Activated naive CD8-positive, alpha-beta T cell treated with anti-CD3 and anti-CD28 coated beads, Interleukin-2, amount 50 U/mL, for 24 hours (primary cell): Measurements from ENCODE around the gene PAK4.

Source experiments
- ATAC-seq: fragments of 150-1000 bp; cut with Tn5 transposase; one replicate; pipeline ENCODE4 v1.10.0; 2021
- DNase-seq: peaks from one replicate; pipeline ENCODE4 v3.0.0; 2021
- H3K27ac Mint-ChIP-seq: one replicate; pipeline ENCODE4 v1.8.0; 2021; ENCODE audit warnings: mild to moderate bottlenecking, mixed read lengths
- H3K27me3 Mint-ChIP-seq: one replicate; pipeline ENCODE4 v1.8.0; 2021; ENCODE audit warnings: mixed read lengths
- H3K36me3 Mint-ChIP-seq: one replicate; pipeline ENCODE4 v1.8.0; 2021; ENCODE audit warnings: low read depth, mixed read lengths
- H3K4me1 Mint-ChIP-seq: one replicate; pipeline ENCODE4 v1.8.0; 2021; ENCODE audit warnings: mixed read lengths
- H3K4me3 Mint-ChIP-seq: one replicate; pipeline ENCODE4 v1.8.0; 2021; ENCODE audit warnings: mild to moderate bottlenecking, moderate library complexity, mixed read lengths
- H3K9me3 Mint-ChIP-seq: one replicate; pipeline ENCODE4 v1.8.0; 2021; ENCODE audit warnings: mixed read lengths

The PAK4 gene

GRCh38 chr19:39180749-39181148 lies 55.2 kb downstream of the PAK4 start:
- peaks cover 2% of the 10 kb centered on the region for H3K36me3 Mint-ChIP-seq
- H3K27me3 Mint-ChIP-seq, result no peaks in the 10 kb centered on the region
- H3K9me3 Mint-ChIP-seq, result no peaks in the 10 kb centered on the region
- no peaks in the 10 kb centered on the region for H3K4me1 Mint-ChIP-seq
- no peak overlapping the region for H3K27ac Mint-ChIP-seq
- no peak overlapping the region for H3K4me3 Mint-ChIP-seq
- DNase-seq (no peak), ATAC-seq (no peak)

DNA sequence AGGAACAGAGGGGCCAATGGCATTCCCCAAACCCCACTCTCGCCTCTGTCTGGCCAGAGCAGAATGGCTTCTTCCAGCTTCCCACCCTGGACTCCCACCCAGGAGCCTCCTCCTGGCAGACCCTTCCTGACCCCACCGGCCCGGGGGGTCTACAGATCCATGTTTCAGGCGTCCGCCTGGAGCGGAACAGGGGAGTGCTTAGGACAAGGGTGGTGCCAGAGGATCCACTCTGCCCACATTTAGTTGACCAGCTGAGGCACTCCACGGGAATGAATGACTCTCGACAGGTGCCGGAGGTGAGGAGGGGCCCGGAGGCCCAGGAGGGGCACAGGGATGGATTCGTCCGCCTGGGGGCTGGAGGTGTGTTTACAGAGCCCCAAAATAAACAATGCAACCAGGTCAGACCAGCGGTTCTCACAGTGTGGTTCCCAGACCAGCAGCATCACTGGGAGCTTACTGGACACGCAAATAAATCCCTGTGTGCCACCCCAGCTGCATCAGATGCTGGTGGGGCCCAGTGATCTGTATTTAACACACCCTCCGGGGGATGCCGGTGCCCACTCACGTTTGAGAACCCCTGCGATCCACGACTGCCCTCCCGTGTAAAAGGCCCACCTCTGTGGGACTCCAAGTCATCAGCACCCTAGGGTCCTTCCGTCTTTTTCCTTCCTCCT lies 56.1 kb downstream of the PAK4 start:
- H3K27me3 Mint-ChIP-seq, result no peaks in the 10 kb centered on the region
- H3K27ac Mint-ChIP-seq, result no peak overlapping the region
- ATAC-seq (no peak), DNase-seq (no peak)
- H3K4me1 Mint-ChIP-seq, result no peaks in the 10 kb centered on the region
- no peaks in the 10 kb centered on the region for H3K9me3 Mint-ChIP-seq
- H3K4me3 Mint-ChIP-seq, result no peak overlapping the region
- H3K36me3 Mint-ChIP-seq, result no peaks in the 10 kb centered on the region

GRCh38 chr19:39182174-39182505 lies 56.6 kb downstream of the PAK4 start:
- Mint-ChIP-seq H3K27ac (no peak overlapping the region), H3K27me3 (peaks cover under 1% of the 10 kb centered on the region), H3K9me3 (no peaks in the 10 kb centered on the region), H3K4me3 (no peak overlapping the region), H3K36me3 (no peaks in the 10 kb centered on the region), H3K4me1 (no peaks in the 10 kb centered on the region)
- ATAC-seq (no peak), DNase-seq (no peak)

- no peaks in the 10 kb centered on the region for H3K36me3 Mint-ChIP-seq
- H3K9me3 Mint-ChIP-seq, result no peaks in the 10 kb centered on the region
- DNase-seq (no peak), ATAC-seq (no peak)
- no peak overlapping the region for H3K4me3 Mint-ChIP-seq
- no peaks in the 10 kb centered on the region for H3K4me1 Mint-ChIP-seq
- H3K27ac Mint-ChIP-seq, result no peak overlapping the region
- peaks cover 2% of the 10 kb centered on the region for H3K27me3 Mint-ChIP-seq
Observed at GRCh38 chr19:39183104-39183503, 57.5 kb downstream of the PAK4 start.

- no peaks in the 10 kb centered on the region for H3K9me3 Mint-ChIP-seq
- H3K27me3 Mint-ChIP-seq, result peaks cover 10% of the 10 kb centered on the region
- H3K36me3 Mint-ChIP-seq, result no peaks in the 10 kb centered on the region
- DNase-seq (no peak), ATAC-seq (no peak)
- H3K4me1 Mint-ChIP-seq, result no peaks in the 10 kb centered on the region
- no peak overlapping the region for H3K27ac Mint-ChIP-seq
- H3K4me3 Mint-ChIP-seq, result no peak overlapping the region
Observed at GRCh38 chr19:39186391-39186790, 60.8 kb downstream of the PAK4 start.

DNA sequence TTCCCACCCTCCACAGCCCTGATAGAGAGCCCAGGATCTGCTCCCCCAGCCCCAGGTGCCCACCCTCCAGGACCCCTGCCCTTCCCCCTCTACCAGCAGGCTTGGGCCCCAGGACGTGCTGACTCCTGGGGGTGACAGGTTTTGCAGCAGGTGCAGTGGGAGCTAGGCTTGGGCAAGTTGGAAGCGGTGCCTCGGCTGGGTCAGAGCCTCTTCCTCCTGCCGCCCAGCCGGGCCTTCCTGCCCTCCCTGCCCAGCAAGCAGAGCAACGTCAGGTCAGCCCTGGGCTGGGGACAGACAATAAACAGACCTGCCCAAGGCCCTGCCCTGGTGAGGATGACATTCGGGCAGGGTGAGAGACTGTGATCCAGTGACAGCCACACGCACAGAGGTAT lies 62.0 kb downstream of the PAK4 start:
- Mint-ChIP-seq H3K4me1 (no peaks in the 10 kb centered on the region), H3K27ac (no peak overlapping the region), H3K36me3 (no peaks in the 10 kb centered on the region), H3K4me3 (no peak overlapping the region), H3K27me3 (peaks cover 12% of the 10 kb centered on the region), H3K9me3 (no peaks in the 10 kb centered on the region)
- DNase-seq (no peak), ATAC-seq (no peak)

DNA sequence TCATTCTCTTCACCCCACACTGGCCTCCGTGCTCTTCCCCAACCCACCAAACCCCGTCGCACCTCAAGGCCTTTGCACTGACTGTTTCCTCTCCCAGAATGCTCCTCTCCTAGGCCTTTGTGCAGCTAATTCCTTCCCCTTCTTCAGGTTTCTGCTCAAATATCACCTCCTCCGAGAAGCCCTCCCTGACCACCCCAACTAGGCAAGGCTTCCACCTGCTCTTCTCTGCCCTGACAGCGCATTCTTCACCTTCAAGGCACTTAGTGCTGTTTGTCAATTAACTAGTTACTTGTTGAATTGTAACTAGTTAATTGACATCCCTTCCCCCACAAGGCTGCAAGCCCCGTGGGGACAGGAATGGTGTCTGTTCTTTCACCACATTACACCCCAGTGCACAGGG lies 63.4 kb downstream of the PAK4 start:
- Mint-ChIP-seq H3K4me1 (no peaks in the 10 kb centered on the region), H3K9me3 (no peaks in the 10 kb centered on the region), H3K27me3 (peaks cover 18% of the 10 kb centered on the region), H3K4me3 (no peak overlapping the region), H3K27ac (no peak overlapping the region), H3K36me3 (no peaks in the 10 kb centered on the region)
- DNase-seq, result no peak
- ATAC-seq, result no peak

- H3K27me3 Mint-ChIP-seq, result peaks cover 31% of the 10 kb centered on the region
- H3K4me1 Mint-ChIP-seq, result peaks cover 6% of the 10 kb centered on the region
- no peak overlapping the region for H3K4me3 Mint-ChIP-seq
- no peaks in the 10 kb centered on the region for H3K36me3 Mint-ChIP-seq
- no peaks in the 10 kb centered on the region for H3K9me3 Mint-ChIP-seq
- no peak overlapping the region for H3K27ac Mint-ChIP-seq
- DNase-seq (no peak), ATAC-seq (no peak)
Observed at GRCh38 chr19:39190768-39191167, 65.2 kb downstream of the PAK4 start.

- H3K9me3 Mint-ChIP-seq, result no peaks in the 10 kb centered on the region
Observed at GRCh38 chr19:39192846-39193245, 67.3 kb downstream of the PAK4 start.

DNA sequence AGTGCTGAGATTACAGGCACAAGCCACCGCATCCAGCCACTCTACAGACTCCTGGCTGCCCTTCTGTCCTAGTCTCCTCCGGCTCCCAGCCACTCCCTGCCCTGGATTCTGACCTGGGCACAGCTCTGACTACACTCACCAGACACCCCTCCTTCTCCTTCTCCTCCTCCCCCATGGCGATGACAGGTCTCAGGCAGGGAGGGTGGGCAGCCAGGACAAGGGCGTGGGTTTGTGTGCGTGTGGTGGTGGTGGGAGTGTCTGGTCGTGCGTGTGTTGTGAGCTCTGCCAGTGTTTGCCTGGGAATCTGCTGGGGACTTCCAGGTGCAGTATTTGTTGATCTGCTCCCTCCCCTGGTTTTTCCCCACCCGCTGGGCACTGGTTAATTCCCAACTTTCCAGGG lies 68.2 kb downstream of the PAK4 start:
- Mint-ChIP-seq H3K36me3 (no peaks in the 10 kb centered on the region), H3K4me1 (peaks cover 13% of the 10 kb centered on the region), H3K4me3 (no peak overlapping the region), H3K27me3 (peaks cover 50% of the 10 kb centered on the region), H3K9me3 (no peaks in the 10 kb centered on the region), H3K27ac (no peak overlapping the region)
- DNase-seq, result no peak
- ATAC-seq, result no peak

More at GRCh38 chr19:39192846-39193245, 67.3 kb downstream of the PAK4 start:
- DNase-seq, result no peak
- H3K4me3 Mint-ChIP-seq, result no peak overlapping the region
- H3K27me3 Mint-ChIP-seq, result peaks cover 43% of the 10 kb centered on the region
- H3K27ac Mint-ChIP-seq, result no peak overlapping the region
- H3K4me1 Mint-ChIP-seq, result peaks cover 13% of the 10 kb centered on the region
- ATAC-seq, result no peak
- no peaks in the 10 kb centered on the region for H3K36me3 Mint-ChIP-seq

GRCh38 chr19:39194832-39195542 lies 69.4 kb downstream of the PAK4 start:
- ATAC-seq (no peak), DNase-seq (no peak)
- Mint-ChIP-seq H3K27ac (no peak overlapping the region), H3K27me3 (peaks cover 51% of the 10 kb centered on the region), H3K4me3 (no peak overlapping the region), H3K36me3 (no peaks in the 10 kb centered on the region), H3K9me3 (no peaks in the 10 kb centered on the region), H3K4me1 (peaks cover 13% of the 10 kb centered on the region)

- H3K27ac Mint-ChIP-seq, result no peak overlapping the region
- peaks cover 54% of the 10 kb centered on the region for H3K27me3 Mint-ChIP-seq
- no peaks in the 10 kb centered on the region for H3K9me3 Mint-ChIP-seq
- H3K4me1 Mint-ChIP-seq, result peaks cover 13% of the 10 kb centered on the region
- ATAC-seq (no peak), DNase-seq (no peak)
- H3K4me3 Mint-ChIP-seq, result no peak overlapping the region
- H3K36me3 Mint-ChIP-seq, result no peaks in the 10 kb centered on the region
Observed at GRCh38 chr19:39195755-39196154, 70.2 kb downstream of the PAK4 start.

DNA sequence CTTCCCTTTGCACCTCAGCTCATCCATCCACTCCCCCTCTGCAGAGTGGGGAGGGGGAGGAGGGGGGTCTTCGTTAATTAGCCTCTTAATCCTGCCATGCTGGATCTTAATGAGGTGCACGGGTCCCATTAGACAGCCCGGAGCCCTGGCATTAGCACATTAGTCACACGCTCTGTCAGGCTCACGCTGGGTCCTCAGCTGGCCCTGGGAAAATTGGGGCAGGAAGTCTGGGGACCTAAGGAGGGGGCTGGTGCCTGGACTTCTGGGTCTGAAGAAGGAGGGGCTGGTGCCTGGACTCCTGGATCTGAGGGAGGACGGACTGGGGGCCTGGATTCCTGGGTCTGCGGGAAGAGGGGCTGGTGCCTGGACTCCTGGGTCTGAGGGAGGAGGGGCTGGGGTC lies 70.7 kb downstream of the PAK4 start:
- H3K27me3 Mint-ChIP-seq, result peaks cover 58% of the 10 kb centered on the region
- no peaks in the 10 kb centered on the region for H3K36me3 Mint-ChIP-seq
- H3K9me3 Mint-ChIP-seq, result no peaks in the 10 kb centered on the region
- no peak overlapping the region for H3K4me3 Mint-ChIP-seq
- ATAC-seq, result no peak
- DNase-seq, result no peak
- H3K4me1 Mint-ChIP-seq, result peaks cover 13% of the 10 kb centered on the region
- H3K27ac Mint-ChIP-seq, result no peak overlapping the region

DNA sequence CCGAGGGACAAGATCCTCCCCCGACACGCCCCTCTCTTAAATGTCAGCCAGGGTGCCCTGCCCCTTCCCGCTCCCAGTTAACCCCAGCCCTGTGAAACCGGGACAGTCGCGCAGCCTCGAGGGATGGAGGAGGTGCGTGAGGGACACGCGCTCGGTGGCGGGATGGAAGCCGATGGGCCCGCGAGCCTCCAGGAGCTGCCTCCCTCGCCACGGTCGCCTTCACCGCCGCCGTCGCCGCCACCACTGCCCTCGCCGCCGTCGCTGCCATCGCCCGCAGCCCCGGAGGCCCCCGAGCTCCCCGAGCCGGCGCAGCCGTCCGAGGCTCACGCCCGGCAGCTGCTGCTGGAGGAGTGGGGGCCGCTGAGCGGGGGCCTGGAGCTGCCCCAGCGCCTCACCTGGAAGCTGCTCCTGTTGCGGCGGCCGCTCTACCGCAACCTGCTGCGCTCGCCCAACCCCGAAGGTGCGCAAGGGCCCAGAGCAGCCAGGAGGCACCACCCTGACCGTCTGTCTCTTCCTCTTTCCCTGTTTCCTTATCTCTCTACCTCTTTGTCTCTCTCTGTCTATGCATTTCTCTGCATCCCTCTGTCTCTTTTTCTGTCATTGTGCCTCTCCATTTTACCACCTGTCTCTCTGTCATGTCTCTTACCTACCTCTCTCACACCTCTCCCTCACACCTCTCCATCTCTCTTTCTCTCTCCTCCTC lies 71.4 kb downstream of the PAK4 start, which contains the start of gene NCCRP1:
Gene NCCRP1, plus strand, starts transcription at position 105 of the 703 bp plus-strand sequence. Its CDS starts 19 bp downstream, at position 124.
- DNase-seq (peak; percentile 8), ATAC-seq (no peak)
- no peaks in the 10 kb centered on the region for H3K36me3 Mint-ChIP-seq
- H3K27me3 Mint-ChIP-seq, result peaks cover 64% of the 10 kb centered on the region
- H3K27ac Mint-ChIP-seq, result no peak within 1 kb of the TSS
- H3K4me3 Mint-ChIP-seq, result peak within 1 kb of the TSS; percentile 41
- H3K4me1 Mint-ChIP-seq, result peaks cover 13% of the 10 kb centered on the region
- H3K9me3 Mint-ChIP-seq, result no peaks in the 10 kb centered on the region

GRCh38 chr19:39197808-39198207 lies 72.2 kb downstream of the PAK4 start:
- H3K4me3 Mint-ChIP-seq, result no peak overlapping the region
- H3K27me3 Mint-ChIP-seq, result peaks cover 71% of the 10 kb centered on the region
- no peaks in the 10 kb centered on the region for H3K36me3 Mint-ChIP-seq
- ATAC-seq (no peak), DNase-seq (no peak)
- no peak overlapping the region for H3K27ac Mint-ChIP-seq
- H3K9me3 Mint-ChIP-seq, result no peaks in the 10 kb centered on the region
- peaks cover 13% of the 10 kb centered on the region for H3K4me1 Mint-ChIP-seq
